PC-3 (cell line): ENCODE results near the gene NKTR. TPM values are rescaled to one million over a fixed set of nuclear protein-coding genes. Genes with fewer than 3 reads are reported as not detected.
A peak's percentile ranks its signal among the peaks of the same experiment; 100 is the strongest.

Experiments used
- ATAC-seq: fragments of 200-7000 bp; cut with Tn5 transposase; 2 replicates; pipeline ENCODE4 v1.9.1; 2020; ENCODE audit warnings: mild to moderate bottlenecking, moderate library complexity
- BruUV-seq: library from RNA; stranded (reverse); fragments of 400-500 nt; replicated peaks from 2 replicates; lab custom pipeline; 2021; lab: Mats Ljungman, UMichigan
- CTCF ChIA-PET: fragments of 300-600 bp; sonication (Branson Sonifier 250); formaldehyde crosslinking; loops from one replicate; lab custom pipeline; 2022; ENCODE audit warnings: antibody characterized with exemption; lab: Charles Lee
- POLR2A ChIA-PET: fragments of 300-600 bp; sonication (Branson Sonifier 250); formaldehyde crosslinking; loops from one replicate; lab custom pipeline; 2022; ENCODE audit warnings: antibody characterized with exemption; ENCODE audit not compliant: unreplicated experiment; lab: Charles Lee
- DNase-seq: peaks from one replicate; pipeline ENCODE4 v3.0.0-alpha.2; 2015
- H2AFZ ChIP-seq: fragments of 300-600 bp; sonication (generic); 2 replicates; pipeline ENCODE4 v1.6.0; 2016; ENCODE audit warnings: antibody characterized with exemption, low read length
- H3F3A ChIP-seq: fragments of 300-600 bp; sonication (generic); one replicate; pipeline ENCODE4 v1.6.0; 2017; ENCODE audit warnings: antibody characterized with exemption, low read length, control low read depth, mild to moderate bottlenecking; ENCODE audit not compliant: unreplicated experiment
- H3K27ac ChIP-seq: fragments of 300-600 bp; sonication (generic); 2 replicates; pipeline ENCODE4 v1.5.1; 2016; ENCODE audit warnings: mild to moderate bottlenecking, low read length
- H3K27me3 ChIP-seq: fragments of 300-600 bp; sonication (generic); 2 replicates; pipeline ENCODE4 v1.6.1; 2016; ENCODE audit warnings: low read length, mixed read lengths
- H3K36me3 ChIP-seq: fragments of 300-600 bp; sonication (generic); 2 replicates; pipeline ENCODE4 v1.6.1; 2016; ENCODE audit warnings: low read depth, mixed run types, low read length, mixed read lengths
- H3K4me1 ChIP-seq: fragments of 300-600 bp; sonication (generic); 2 replicates; pipeline ENCODE4 v1.5.1; 2016; ENCODE audit warnings: low read length; ENCODE audit not compliant: insufficient read depth
- H3K4me2 ChIP-seq: fragments of 300-600 bp; sonication (generic); 2 replicates; pipeline ENCODE4 v1.6.0; 2016; ENCODE audit warnings: low read length
- H3K4me3 ChIP-seq: fragments of 300-600 bp; sonication (generic); 2 replicates; pipeline ENCODE4 v1.5.1; 2016; ENCODE audit warnings: mild to moderate bottlenecking, low read length, mixed read lengths
- H3K79me2 ChIP-seq: fragments of 300-600 bp; sonication (generic); 2 replicates; pipeline ENCODE4 v1.6.1; 2017; ENCODE audit warnings: low read length, mixed read lengths
- H3K9ac ChIP-seq: fragments of 300-600 bp; sonication (generic); 2 replicates; pipeline ENCODE4 v1.6.0; 2016; ENCODE audit warnings: mild to moderate bottlenecking, low read length
- H3K9me2 ChIP-seq: fragments of 300-600 bp; sonication (generic); replicated peaks from 2 replicates; pipeline ENCODE4 v1.6.1; 2016; ENCODE audit warnings: mixed run types, low read length, mixed read lengths
- H3K9me3 ChIP-seq: fragments of 300-600 bp; sonication (generic); 2 replicates; pipeline ENCODE4 v1.6.1; 2016; ENCODE audit warnings: low read length, mixed read lengths
- H4K20me1 ChIP-seq: fragments of 300-600 bp; sonication (generic); 2 replicates; pipeline ENCODE4 v1.6.1; 2016; ENCODE audit warnings: low read length, mixed read lengths
- CTCF ChIP-seq: fragments of 300-600 bp; sonication (generic); conservative IDR thresholded peaks from 2 replicates; pipeline ENCODE4 v1.5.1; 2017; ENCODE audit warnings: antibody characterized with exemption, low read depth, mild to moderate bottlenecking, low read length
- EZH2 ChIP-seq: fragments of 300-600 bp; sonication (generic); IDR thresholded peaks from one replicate; pipeline ENCODE4 v1.6.1; 2017; ENCODE audit warnings: antibody characterized with exemption, mild to moderate bottlenecking, low read length; ENCODE audit not compliant: unreplicated experiment
- EZH2phosphoT487 ChIP-seq: fragments of 300-600 bp; sonication (generic); IDR thresholded peaks from 2 replicates; pipeline ENCODE4 v1.6.1; 2018; ENCODE audit warnings: mild to moderate bottlenecking, antibody characterized with exemption, low read length, borderline replicate concordance
- intact Hi-C: fragments of 100-400 bp; cut with micrococcal nuclease; formaldehyde crosslinking; loops from 2 replicates; pipeline ENCODE4 v1.9.0; 2023
- total RNA-seq: library from RNA; depleted of rRNA; stranded (reverse); fragments of >200 nt; gene quantifications from 2 replicates; pipeline ENCODE4 v1.2.3, GENCODE V29; 2014

NKTR gene
- total RNA-seq, 1 experiment from 2014 or later = 37.6 TPM

DNA sequence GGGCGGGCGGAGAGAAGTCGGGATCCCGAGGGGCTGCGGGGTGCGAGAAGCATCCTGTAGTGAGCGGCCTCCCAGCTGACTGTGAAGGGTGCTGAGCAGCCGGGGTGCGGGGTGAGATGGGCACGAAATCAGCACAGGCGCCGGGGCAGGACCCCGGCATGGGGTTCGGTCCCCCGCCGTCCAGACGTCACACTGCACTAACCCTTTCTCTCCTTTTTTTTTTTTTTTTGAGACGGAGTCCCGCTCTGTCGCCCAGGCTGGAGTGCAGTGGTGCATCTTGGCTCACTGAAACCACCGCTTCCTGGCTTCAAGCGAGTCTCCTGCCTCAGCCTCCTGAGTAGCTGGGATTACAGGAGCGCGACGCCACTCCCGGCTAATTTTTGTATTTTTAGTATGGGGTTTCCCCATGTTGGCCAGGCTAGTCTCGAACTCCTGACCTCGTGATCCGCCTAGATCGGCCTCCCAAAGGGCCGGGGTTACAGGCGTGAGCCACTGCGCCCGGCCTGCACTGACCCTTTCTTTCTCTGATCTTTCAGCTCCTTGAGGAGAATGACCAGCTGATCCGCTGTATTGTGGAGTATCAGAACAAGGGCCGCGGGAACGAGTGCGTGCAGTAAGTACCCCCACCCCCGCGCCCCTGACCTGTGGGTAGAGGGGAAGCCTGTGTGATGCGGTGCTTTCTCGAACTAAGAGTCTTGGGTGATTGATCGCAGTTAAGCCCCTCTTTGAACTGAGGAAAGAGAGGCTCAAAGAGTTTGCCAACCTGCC lies 9.3 kb upstream of the NKTR start:
- no peaks in the 10 kb centered on the region for H3F3A ChIP-seq
- H3K9me3 ChIP-seq = no peaks in the 10 kb centered on the region
- H3K27me3 ChIP-seq = no peaks in the 10 kb centered on the region
- peak overlapping the region; percentile 65 for H2AFZ ChIP-seq
- H3K4me3 ChIP-seq = peak overlapping the region; percentile 72
- CTCF ChIA-PET = interaction anchor here (0.6 kb wide), 1 partner anchor 474 kb away, joined by 3 read pairs; no protein-coding TSS in a partner anchor
- H3K27ac ChIP-seq = peak overlapping the region; percentile 43
- peaks cover 26% of the 10 kb centered on the region for H3K36me3 ChIP-seq
- no peak for TF ChIP-seq CTCF
- TF ChIP-seq EZH2phosphoT487 = no peak
- TF ChIP-seq EZH2 = no peak
- H3K9ac ChIP-seq = peak overlapping the region; percentile 85
- H3K9me2 ChIP-seq = no peaks in the 10 kb centered on the region
- H3K79me2 ChIP-seq = peaks cover 34% of the 10 kb centered on the region
- POLR2A ChIA-PET = interaction anchor here (1.0 kb wide), 2 partner anchors 9 kb away, joined by 3 to 10 read pairs; partner anchors contain the start of gene NKTR
- peak overlapping the region; percentile 94 for H3K4me2 ChIP-seq
- peaks cover 22% of the 10 kb centered on the region for H3K4me1 ChIP-seq
- DNase-seq (no peak), ATAC-seq (peak; percentile 6)
- no TSS peak for BruUV-seq
- intact Hi-C loops = loop anchor here (1.0 to 5.0 kb wide), 3 partner anchors 9 to 236 kb away; partner anchors contain the start of gene NKTR
- 0 out of 2 replicates have a peak, but pooled peaks cover 5% of the 10 kb centered on the region for H4K20me1 ChIP-seq

DNA sequence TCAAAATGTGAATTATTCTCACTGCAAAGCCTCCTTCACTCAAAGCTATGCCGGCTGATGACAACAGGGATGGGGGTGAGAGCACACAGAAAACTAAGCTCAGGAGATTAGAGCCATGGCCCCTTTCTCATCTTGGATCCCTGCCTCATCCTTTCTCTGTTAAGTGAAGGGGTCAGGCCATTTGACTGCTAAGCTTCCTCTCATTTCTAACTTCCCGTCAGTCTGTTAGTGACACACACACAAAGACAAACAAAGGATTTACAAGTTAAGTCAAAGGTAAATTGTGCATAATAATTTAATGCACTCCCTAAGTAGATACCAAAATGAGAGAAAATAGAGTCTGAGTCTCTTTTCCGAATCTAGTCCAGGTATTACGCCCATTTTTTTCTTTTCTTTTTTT lies 8.7 kb upstream of the NKTR start:
- Histone ChIP-seq H4K20me1 (0 out of 2 replicates have a peak, but pooled peaks cover 5% of the 10 kb centered on the region), H3F3A (no peaks in the 10 kb centered on the region), H3K4me3 (peak overlapping the region; percentile 72), H3K9me2 (no peaks in the 10 kb centered on the region), H3K27ac (peak overlapping the region; percentile 43), H2AFZ (0 out of 2 replicates have a peak overlapping the region, but pooled peaks have one; percentile 65), H3K9me3 (no peaks in the 10 kb centered on the region), H3K9ac (peak overlapping the region; percentile 85), H3K4me1 (peaks cover 22% of the 10 kb centered on the region), H3K79me2 (peaks cover 34% of the 10 kb centered on the region), H3K36me3 (peaks cover 26% of the 10 kb centered on the region), H3K4me2 (peak overlapping the region; percentile 94), H3K27me3 (no peaks in the 10 kb centered on the region)
- peak; percentile 52 for DNase-seq
- POLR2A ChIA-PET = interaction anchor here (1.0 kb wide), 1 partner anchor 9 kb away, joined by 3 read pairs; the partner anchor contains the start of gene NKTR
- CTCF ChIA-PET = no interaction called here
- intact Hi-C loops = loop anchor here (5.0 kb wide), 1 partner anchor 235 kb away; no protein-coding TSS in a partner anchor
- BruUV-seq = TSS peak; percentile 53
- peak; percentile 19 for ATAC-seq
- TF ChIP-seq EZH2 (no peak), CTCF (no peak), EZH2phosphoT487 (no peak)

- no peak overlapping the region for H3K4me3 ChIP-seq
- no peaks in the 10 kb centered on the region for H3K9me2 ChIP-seq
- 0 out of 2 replicates have a peak, but pooled peaks cover 5% of the 10 kb centered on the region for H4K20me1 ChIP-seq
- ChIA-PET POLR2A (no interaction called here), CTCF (no interaction called here)
- DNase-seq = no peak
- intact Hi-C loops = loop anchor here (5.0 kb wide), 1 partner anchor 234 kb away; no protein-coding TSS in a partner anchor
- no peak overlapping the region for H3K9ac ChIP-seq
- H3K4me2 ChIP-seq = 0 out of 2 replicates have a peak overlapping the region, but pooled peaks have one; percentile 7
- no peak for ATAC-seq
- H3K4me1 ChIP-seq = peaks cover 22% of the 10 kb centered on the region
- no peak overlapping the region for H3K27ac ChIP-seq
- no peaks in the 10 kb centered on the region for H3K27me3 ChIP-seq
- no peaks in the 10 kb centered on the region for H3K9me3 ChIP-seq
- BruUV-seq = no TSS peak
- peaks cover 26% of the 10 kb centered on the region for H3K36me3 ChIP-seq
- H3F3A ChIP-seq = no peaks in the 10 kb centered on the region
- peaks cover 34% of the 10 kb centered on the region for H3K79me2 ChIP-seq
- no peak overlapping the region for H2AFZ ChIP-seq
- TF ChIP-seq EZH2 = no peak
- no peak for TF ChIP-seq EZH2phosphoT487
- no peak for TF ChIP-seq CTCF
Measured at GRCh38 chr3:42593635-42594034, 6.9 kb upstream of the NKTR start.
